HepG2 (cell line): Measurements from ENCODE around the gene ARFGAP1. TPM values are rescaled to one million over a fixed set of nuclear protein-coding genes. Genes with fewer than 3 reads are reported as not detected.

Source experiments
- EHMT2 ChIP-seq: fragments of 200-600 bp; sonication (generic); IDR thresholded peaks from 2 replicates; pipeline ENCODE4 v1.7.0; 2017; ENCODE audit warnings: antibody characterized with exemption, low read depth, low read length, borderline replicate concordance
- FOXJ3 ChIP-seq: sonication (generic); formaldehyde crosslinking; IDR thresholded peaks from 2 replicates; pipeline ENCODE4 v1.4.0; 2020; ENCODE audit warnings: missing genetic modification reagents, mild to moderate bottlenecking, borderline replicate concordance
- HMG20A ChIP-seq: IDR thresholded peaks from 2 replicates; pipeline ENCODE4 v1.6.1; 2016; ENCODE audit warnings: borderline replicate concordance
- HOXD1 ChIP-seq: sonication (generic); formaldehyde crosslinking; IDR thresholded peaks from 2 replicates; pipeline ENCODE4 v1.5.0; 2020; ENCODE audit warnings: missing genetic modification reagents
- KMT2B ChIP-seq: IDR thresholded peaks from 2 replicates; pipeline ENCODE4 v1.6.1; 2016; ENCODE audit warnings: missing genetic modification reagents, missing compliant biosample characterization
- RAD51 ChIP-seq: fragments of 450-650 bp; IDR thresholded peaks from 2 replicates; pipeline ENCODE4 v1.6.1; 2016; ENCODE audit warnings: borderline replicate concordance
- RFXANK ChIP-seq: IDR thresholded peaks from 2 replicates; pipeline ENCODE4 v1.6.1; 2016
- SNAI1 ChIP-seq: sonication (generic); formaldehyde crosslinking; IDR thresholded peaks from 2 replicates; pipeline ENCODE4 v1.5.0; 2020; ENCODE audit warnings: mild to moderate bottlenecking, missing genetic modification reagents, borderline replicate concordance
- TEAD2 ChIP-seq: sonication (generic); formaldehyde crosslinking; IDR thresholded peaks from 2 replicates; pipeline ENCODE4 v1.9.0; 2021; ENCODE audit warnings: missing genetic modification reagents
- YEATS2 ChIP-seq: sonication (generic); formaldehyde crosslinking; IDR thresholded peaks from 2 replicates; pipeline ENCODE4 v1.4.0; 2020; ENCODE audit warnings: missing genetic modification reagents, borderline replicate concordance
- ZNF136 ChIP-seq: sonication (generic); formaldehyde crosslinking; IDR thresholded peaks from 2 replicates; pipeline ENCODE4 v1.8.1; 2022; ENCODE audit warnings: low read depth, mild to moderate bottlenecking, moderate library complexity, missing genetic modification reagents
- ZNF282 ChIP-seq: fragments of 450-650 bp; IDR thresholded peaks from 2 replicates; pipeline ENCODE4 v1.6.1; 2018; ENCODE audit not compliant: partially characterized antibody
- ZNF44 ChIP-seq: sonication (generic); formaldehyde crosslinking; IDR thresholded peaks from 2 replicates; pipeline ENCODE4 v1.5.1; 2020; ENCODE audit warnings: mild to moderate bottlenecking, missing genetic modification reagents
- ZNF557 ChIP-seq: sonication (generic); formaldehyde crosslinking; IDR thresholded peaks from 2 replicates; pipeline ENCODE4 v1.4.0; 2020; ENCODE audit warnings: missing genetic modification reagents
- ZNF598 ChIP-seq: sonication (generic); formaldehyde crosslinking; IDR thresholded peaks from 2 replicates; pipeline ENCODE4 v1.5.1; 2020; ENCODE audit warnings: mild to moderate bottlenecking, missing genetic modification reagents, borderline replicate concordance
- ZNF619 ChIP-seq: sonication (generic); formaldehyde crosslinking; IDR thresholded peaks from 2 replicates; pipeline ENCODE4 v1.4.0; 2020; ENCODE audit warnings: mild to moderate bottlenecking, missing genetic modification reagents
- ZSCAN22 ChIP-seq: sonication (generic); formaldehyde crosslinking; IDR thresholded peaks from 2 replicates; pipeline ENCODE4 v1.4.0; 2020; ENCODE audit warnings: mild to moderate bottlenecking, missing genetic modification reagents
- polyA plus RNA-seq, 8 experiments: library from polyadenylated mRNA; depleted of rRNA in 3 of 8; stranded (reverse) in 7 of 8; unstranded in 1 of 8; fragments of >200 nt; fragmentation: Illumina TruSeq in 4 of 8; extraction: Trizol in 4 of 8; gene quantifications; 2 replicates each; pipeline versions ENCODE4 v1.2.1 to v1.2.3, GENCODE V29; 2011 to 2016; ENCODE audit warnings: low read depth in 4 of 8, missing spikeins in 1 of 8, mixed read lengths in 1 of 8; ENCODE audit not compliant: insufficient read depth in 1 of 8
- total RNA-seq, 5 experiments: library from RNA; depleted of rRNA; stranded (reverse); fragments of >200 nt; fragmentation: Illumina TruSeq; extraction: Trizol; gene quantifications; 2 replicates each; pipeline ENCODE4 v1.2.3, GENCODE V29; 2016; ENCODE audit warnings: low read depth in 1 of 5
- TF ChIP-seq, protein P1 (sequence below): sonication (generic); formaldehyde crosslinking; IDR thresholded peaks from 2 replicates; pipeline ENCODE4 v1.4.0; 2020; ENCODE audit warnings: missing genetic modification reagents
- TF ChIP-seq, protein P2 (sequence below): sonication (generic); formaldehyde crosslinking; IDR thresholded peaks from 2 replicates; pipeline ENCODE4 v1.5.0; 2020; ENCODE audit warnings: missing genetic modification reagents
- TF ChIP-seq, protein P3 (sequence below), 2 experiments: sonication (generic) in 1 of 2; formaldehyde crosslinking in 1 of 2; IDR thresholded peaks; 2 replicates each; pipeline versions ENCODE4 v1.4.0 to v1.6.1; 2016 to 2020; ENCODE audit warnings: borderline replicate concordance in 1 of 2, low read depth in 1 of 2, mild to moderate bottlenecking in 1 of 2, missing genetic modification reagents in 1 of 2
- TF ChIP-seq, protein P4 (sequence below): sonication (generic); formaldehyde crosslinking; IDR thresholded peaks from 2 replicates; pipeline ENCODE4 v1.4.0; 2020; ENCODE audit warnings: missing genetic modification reagents

Gene ARFGAP1
- total and polyA plus RNA-seq, 2 of the 13 experiments (the other 11 are each of a cell fraction or from before 2014, with no cell fraction given) = 132 TPM

DNA sequence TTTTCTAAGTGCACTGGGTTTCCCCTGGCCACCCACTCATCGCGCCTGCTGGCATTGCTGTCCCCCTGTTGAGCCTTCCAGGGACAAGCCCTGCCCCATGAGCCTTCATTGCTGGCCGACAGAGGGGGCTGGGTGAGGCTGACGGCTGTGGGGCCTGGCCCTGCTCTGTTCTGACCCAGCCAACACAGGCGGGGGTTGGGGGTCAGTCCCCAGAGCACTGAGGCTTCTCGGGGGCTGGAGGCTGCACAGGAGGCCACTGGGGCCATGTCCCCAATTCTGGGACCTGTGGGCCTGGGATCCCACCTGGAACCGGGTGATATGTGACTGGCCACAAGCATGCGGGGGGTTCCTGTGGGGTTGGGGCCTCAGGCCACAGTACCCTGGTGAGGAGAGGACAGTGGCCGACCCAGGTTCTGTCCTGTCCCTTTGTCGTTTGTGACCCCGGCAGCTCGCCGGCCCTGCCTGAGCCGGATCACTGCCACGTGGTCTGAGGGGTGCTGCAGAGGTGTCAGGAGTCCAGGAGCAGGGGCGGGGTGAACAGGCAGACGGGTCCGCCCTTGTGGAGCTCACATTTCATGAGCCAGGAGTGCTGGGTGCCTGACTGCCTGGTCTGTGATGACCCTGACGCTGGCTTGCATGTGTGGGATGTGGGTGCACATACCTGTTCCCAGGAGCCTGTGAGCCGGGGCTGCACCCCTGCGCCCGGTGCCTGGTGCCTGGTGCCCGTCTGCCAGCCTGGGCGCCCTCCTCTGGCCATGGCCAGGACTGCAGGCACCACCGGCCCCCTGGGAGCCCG, 18.3 kb downstream of the ARFGAP1 start (continued):
- TF ChIP-seq ZSCAN22 (CRISPR knock-in tag) (no peak), SNAI1 (0 out of 2 replicates have a peak, but pooled peaks have one; percentile 76), FOXJ3 (CRISPR knock-in tag) (no peak), YEATS2 (CRISPR knock-in tag) (no peak), ZNF44 (CRISPR knock-in tag) (no peak), ZNF557 (0 out of 2 replicates have a peak, but pooled peaks have one; percentile 53), RFXANK (CRISPR knock-in tag) (no peak), RAD51 (no peak), HOXD1 (CRISPR knock-in tag) (no peak), ZNF282 (no peak), ZNF619 (peak; percentile 32; the same call in 1 of the 2 replicates), ZNF598 (CRISPR knock-in tag) (no peak), KMT2B (CRISPR knock-in tag) (no peak), ZNF136 (CRISPR knock-in tag) (no peak), EHMT2 (no peak), HMG20A (CRISPR knock-in tag) (no peak), TEAD2 (CRISPR knock-in tag) (no peak)
- TF ChIP-seq, protein P1, sequence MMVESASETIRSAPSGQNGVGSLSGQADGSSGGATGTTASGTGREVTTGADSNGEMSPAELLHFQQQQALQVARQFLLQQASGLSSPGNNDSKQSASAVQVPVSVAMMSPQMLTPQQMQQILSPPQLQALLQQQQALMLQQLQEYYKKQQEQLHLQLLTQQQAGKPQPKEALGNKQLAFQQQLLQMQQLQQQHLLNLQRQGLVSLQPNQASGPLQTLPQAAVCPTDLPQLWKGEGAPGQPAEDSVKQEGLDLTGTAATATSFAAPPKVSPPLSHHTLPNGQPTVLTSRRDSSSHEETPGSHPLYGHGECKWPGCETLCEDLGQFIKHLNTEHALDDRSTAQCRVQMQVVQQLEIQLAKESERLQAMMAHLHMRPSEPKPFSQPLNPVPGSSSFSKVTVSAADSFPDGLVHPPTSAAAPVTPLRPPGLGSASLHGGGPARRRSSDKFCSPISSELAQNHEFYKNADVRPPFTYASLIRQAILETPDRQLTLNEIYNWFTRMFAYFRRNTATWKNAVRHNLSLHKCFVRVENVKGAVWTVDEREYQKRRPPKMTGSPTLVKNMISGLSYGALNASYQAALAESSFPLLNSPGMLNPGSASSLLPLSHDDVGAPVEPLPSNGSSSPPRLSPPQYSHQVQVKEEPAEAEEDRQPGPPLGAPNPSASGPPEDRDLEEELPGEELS (CRISPR knock-in tag) = peak; percentile 29; the same call in 1 of the 2 replicates
- TF ChIP-seq, protein P2, sequence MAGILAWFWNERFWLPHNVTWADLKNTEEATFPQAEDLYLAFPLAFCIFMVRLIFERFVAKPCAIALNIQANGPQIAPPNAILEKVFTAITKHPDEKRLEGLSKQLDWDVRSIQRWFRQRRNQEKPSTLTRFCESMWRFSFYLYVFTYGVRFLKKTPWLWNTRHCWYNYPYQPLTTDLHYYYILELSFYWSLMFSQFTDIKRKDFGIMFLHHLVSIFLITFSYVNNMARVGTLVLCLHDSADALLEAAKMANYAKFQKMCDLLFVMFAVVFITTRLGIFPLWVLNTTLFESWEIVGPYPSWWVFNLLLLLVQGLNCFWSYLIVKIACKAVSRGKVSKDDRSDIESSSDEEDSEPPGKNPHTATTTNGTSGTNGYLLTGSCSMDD (CRISPR knock-in tag) = peak; percentile 40; the same call in 1 of the 2 replicates
- TF ChIP-seq, protein P3, sequence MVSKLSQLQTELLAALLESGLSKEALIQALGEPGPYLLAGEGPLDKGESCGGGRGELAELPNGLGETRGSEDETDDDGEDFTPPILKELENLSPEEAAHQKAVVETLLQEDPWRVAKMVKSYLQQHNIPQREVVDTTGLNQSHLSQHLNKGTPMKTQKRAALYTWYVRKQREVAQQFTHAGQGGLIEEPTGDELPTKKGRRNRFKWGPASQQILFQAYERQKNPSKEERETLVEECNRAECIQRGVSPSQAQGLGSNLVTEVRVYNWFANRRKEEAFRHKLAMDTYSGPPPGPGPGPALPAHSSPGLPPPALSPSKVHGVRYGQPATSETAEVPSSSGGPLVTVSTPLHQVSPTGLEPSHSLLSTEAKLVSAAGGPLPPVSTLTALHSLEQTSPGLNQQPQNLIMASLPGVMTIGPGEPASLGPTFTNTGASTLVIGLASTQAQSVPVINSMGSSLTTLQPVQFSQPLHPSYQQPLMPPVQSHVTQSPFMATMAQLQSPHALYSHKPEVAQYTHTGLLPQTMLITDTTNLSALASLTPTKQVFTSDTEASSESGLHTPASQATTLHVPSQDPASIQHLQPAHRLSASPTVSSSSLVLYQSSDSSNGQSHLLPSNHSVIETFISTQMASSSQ (IDR thresholded peaks at IDR 0.05; ENCODE audit: low read depth) = no peak
- TF ChIP-seq, protein P3 (CRISPR knock-in tag; IDR thresholded peaks at IDR 0.05; ENCODE audit: borderline replicate concordance) = no peak
- TF ChIP-seq, protein P4, sequence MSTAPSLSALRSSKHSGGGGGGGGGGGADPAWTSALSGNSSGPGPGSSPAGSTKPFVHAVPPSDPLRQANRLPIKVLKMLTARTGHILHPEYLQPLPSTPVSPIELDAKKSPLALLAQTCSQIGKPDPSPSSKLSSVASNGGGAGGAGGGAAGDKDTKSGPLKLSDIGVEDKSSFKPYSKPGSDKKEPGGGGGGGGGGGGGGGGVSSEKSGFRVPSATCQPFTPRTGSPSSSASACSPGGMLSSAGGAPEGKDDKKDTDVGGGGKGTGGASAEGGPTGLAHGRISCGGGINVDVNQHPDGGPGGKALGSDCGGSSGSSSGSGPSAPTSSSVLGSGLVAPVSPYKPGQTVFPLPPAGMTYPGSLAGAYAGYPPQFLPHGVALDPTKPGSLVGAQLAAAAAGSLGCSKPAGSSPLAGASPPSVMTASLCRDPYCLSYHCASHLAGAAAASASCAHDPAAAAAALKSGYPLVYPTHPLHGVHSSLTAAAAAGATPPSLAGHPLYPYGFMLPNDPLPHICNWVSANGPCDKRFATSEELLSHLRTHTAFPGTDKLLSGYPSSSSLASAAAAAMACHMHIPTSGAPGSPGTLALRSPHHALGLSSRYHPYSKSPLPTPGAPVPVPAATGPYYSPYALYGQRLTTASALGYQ (CRISPR knock-in tag) = no peak
